Astrocyte (in vitro differentiated cells and primary cell): ENCODE results near the gene ALDH1B1. TPM values are rescaled to one million over a fixed set of nuclear protein-coding genes. Genes with fewer than 3 reads are reported as not detected.

ENCODE experiments used
- DNase-seq: peaks from one replicate; pipeline ENCODE4 v3.0.0-alpha.2; 2010; ENCODE audit warnings: low read depth
- FAIRE-seq: peaks from 2 replicates; lab custom pipeline; 2011; peaks lifted over from hg19 to GRCh38; lab: Jason Lieb, UNC
- H2AFZ ChIP-seq: 2 replicates; pipeline ENCODE4 v1.6.0; 2012; ENCODE audit warnings: low read depth, low read length, inconsistent platforms
- H3K27ac ChIP-seq: 2 replicates; pipeline ENCODE4 v1.5.1; 2011; ENCODE audit warnings: low read depth, low read length, inconsistent platforms
- H3K27me3 ChIP-seq: 2 replicates; pipeline ENCODE4 v1.6.0; 2011; ENCODE audit warnings: low read length, inconsistent platforms; ENCODE audit not compliant: insufficient read depth
- H3K36me3 ChIP-seq: 2 replicates; pipeline ENCODE4 v1.5.1; 2011; ENCODE audit warnings: low read length, inconsistent platforms; ENCODE audit not compliant: insufficient read depth
- H3K4me1 ChIP-seq: 2 replicates; pipeline ENCODE4 v1.5.1; 2011; ENCODE audit warnings: low read length, inconsistent platforms; ENCODE audit not compliant: insufficient read depth
- H3K4me2 ChIP-seq: 2 replicates; pipeline ENCODE4 v1.6.0; 2012; ENCODE audit warnings: low read length, inconsistent platforms
- H3K4me3 ChIP-seq: 2 replicates; pipeline ENCODE4 v1.5.1; 2011; ENCODE audit warnings: low read depth, mild to moderate bottlenecking, low read length, inconsistent platforms; ENCODE audit not compliant: insufficient read depth
- H3K79me2 ChIP-seq: 2 replicates; pipeline ENCODE4 v1.6.0; 2012; ENCODE audit warnings: mild to moderate bottlenecking, low read length, inconsistent platforms; ENCODE audit not compliant: insufficient read depth
- H3K9ac ChIP-seq: 2 replicates; pipeline ENCODE4 v1.6.0; 2012; ENCODE audit warnings: mild to moderate bottlenecking, low read length, inconsistent platforms
- H3K9me3 ChIP-seq: 2 replicates; pipeline ENCODE4 v1.5.1; 2012; ENCODE audit warnings: low read depth, mild to moderate bottlenecking, low read length, inconsistent platforms; ENCODE audit not compliant: insufficient read depth
- H4K20me1 ChIP-seq: 2 replicates; pipeline ENCODE4 v1.6.0; 2012; ENCODE audit warnings: low read length, inconsistent platforms; ENCODE audit not compliant: insufficient read depth
- H3K27ac Mint-ChIP-seq: one replicate; pipeline ENCODE4 v1.8.0; 2021; ENCODE audit warnings: mild to moderate bottlenecking, mixed read lengths; ENCODE audit not compliant: unreplicated experiment
- H3K27me3 Mint-ChIP-seq: one replicate; pipeline ENCODE4 v1.8.0; 2021; ENCODE audit warnings: low read depth, mixed read lengths; ENCODE audit not compliant: unreplicated experiment
- H3K36me3 Mint-ChIP-seq: one replicate; pipeline ENCODE4 v1.8.0; 2021; ENCODE audit warnings: low read depth, mixed read lengths; ENCODE audit not compliant: unreplicated experiment
- H3K4me1 Mint-ChIP-seq: one replicate; pipeline ENCODE4 v1.8.0; 2021; ENCODE audit warnings: low read depth, mixed read lengths; ENCODE audit not compliant: unreplicated experiment
- H3K4me3 Mint-ChIP-seq: one replicate; pipeline ENCODE4 v1.8.0; 2021; ENCODE audit warnings: mild to moderate bottlenecking, moderate library complexity, mixed read lengths; ENCODE audit not compliant: unreplicated experiment
- H3K9me3 Mint-ChIP-seq: one replicate; pipeline ENCODE4 v1.8.0; 2021; ENCODE audit warnings: mild to moderate bottlenecking, mixed read lengths; ENCODE audit not compliant: unreplicated experiment
- CTCF ChIP-seq: IDR thresholded peaks from 2 replicates; pipeline ENCODE4 v1.5.1; 2011; ENCODE audit warnings: low read depth, mild to moderate bottlenecking, inconsistent platforms, low read length, moderate library complexity; ENCODE audit not compliant: insufficient read depth
- EZH2 ChIP-seq: IDR thresholded peaks from 2 replicates; pipeline ENCODE4 v1.6.1; 2012; ENCODE audit warnings: mild to moderate bottlenecking, low read length, inconsistent platforms; ENCODE audit not compliant: insufficient read depth
- total RNA-seq: library from RNA; stranded (reverse); gene quantifications from 2 replicates; pipeline ENCODE4 v1.2.1, GENCODE V29; 2021

Gene ALDH1B1
- total RNA-seq, 1 donor from 2014 or later, result 124 TPM

DNA sequence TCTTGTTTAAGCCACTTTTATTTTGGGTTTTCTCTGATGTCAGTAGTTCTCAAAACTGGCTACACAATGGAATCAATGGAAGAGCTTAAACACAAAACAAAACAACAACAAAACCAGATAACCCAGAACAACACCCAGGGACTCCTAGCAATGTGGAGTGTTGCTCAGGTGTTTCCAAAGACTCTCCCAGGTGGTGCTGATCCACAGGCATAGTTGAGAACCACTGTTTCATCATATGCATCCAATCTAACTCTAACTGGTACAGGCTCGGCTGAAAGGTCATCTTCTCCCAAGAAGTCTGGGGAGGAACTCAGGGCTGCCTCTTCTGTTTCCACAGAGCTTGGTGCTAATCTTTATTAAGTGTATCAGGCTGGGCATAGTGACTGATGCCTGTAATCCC is 5.4 kb upstream of the ALDH1B1 start:
- Mint-ChIP-seq H3K9me3 (peaks cover 9% of the 10 kb centered on the region), H3K4me3 (no peak overlapping the region), H3K4me1 (peaks cover 39% of the 10 kb centered on the region), H3K36me3 (no peaks in the 10 kb centered on the region), H3K27ac (no peak overlapping the region), H3K27me3 (no peaks in the 10 kb centered on the region)
- Histone ChIP-seq H4K20me1 (no peaks in the 10 kb centered on the region), H3K79me2 (no peaks in the 10 kb centered on the region), H2AFZ (no peak overlapping the region), H3K27ac (no peak overlapping the region), H3K9ac (no peak overlapping the region), H3K4me3 (no peak overlapping the region), H3K36me3 (no peaks in the 10 kb centered on the region), H3K4me1 (peaks cover 12% of the 10 kb centered on the region), H3K9me3 (peaks cover 5% of the 10 kb centered on the region), H3K27me3 (no peaks in the 10 kb centered on the region), H3K4me2 (no peak overlapping the region)
- no peak for TF ChIP-seq EZH2
- TF ChIP-seq CTCF, result no peak
- DNase-seq (no peak), FAIRE-seq (no peak)

- Mint-ChIP-seq H3K4me3 (no peak overlapping the region), H3K27me3 (no peaks in the 10 kb centered on the region), H3K9me3 (peaks cover 9% of the 10 kb centered on the region), H3K4me1 (peaks cover 39% of the 10 kb centered on the region), H3K27ac (peak overlapping the region; percentile 37), H3K36me3 (no peaks in the 10 kb centered on the region)
- Histone ChIP-seq H3K4me3 (no peak overlapping the region), H3K9me3 (peaks cover 5% of the 10 kb centered on the region), H2AFZ (no peak overlapping the region), H3K36me3 (no peaks in the 10 kb centered on the region), H3K9ac (no peak overlapping the region), H3K79me2 (peaks cover 3% of the 10 kb centered on the region), H3K27me3 (no peaks in the 10 kb centered on the region), H3K4me1 (peaks cover 14% of the 10 kb centered on the region), H4K20me1 (no peaks in the 10 kb centered on the region), H3K27ac (no peak overlapping the region), H3K4me2 (no peak overlapping the region)
- FAIRE-seq (no peak), DNase-seq (no peak)
- TF ChIP-seq CTCF (no peak), EZH2 (no peak)
These were observed 4.8 kb upstream of the ALDH1B1 start for GRCh38 chr9:38387751-38388150.

DNA sequence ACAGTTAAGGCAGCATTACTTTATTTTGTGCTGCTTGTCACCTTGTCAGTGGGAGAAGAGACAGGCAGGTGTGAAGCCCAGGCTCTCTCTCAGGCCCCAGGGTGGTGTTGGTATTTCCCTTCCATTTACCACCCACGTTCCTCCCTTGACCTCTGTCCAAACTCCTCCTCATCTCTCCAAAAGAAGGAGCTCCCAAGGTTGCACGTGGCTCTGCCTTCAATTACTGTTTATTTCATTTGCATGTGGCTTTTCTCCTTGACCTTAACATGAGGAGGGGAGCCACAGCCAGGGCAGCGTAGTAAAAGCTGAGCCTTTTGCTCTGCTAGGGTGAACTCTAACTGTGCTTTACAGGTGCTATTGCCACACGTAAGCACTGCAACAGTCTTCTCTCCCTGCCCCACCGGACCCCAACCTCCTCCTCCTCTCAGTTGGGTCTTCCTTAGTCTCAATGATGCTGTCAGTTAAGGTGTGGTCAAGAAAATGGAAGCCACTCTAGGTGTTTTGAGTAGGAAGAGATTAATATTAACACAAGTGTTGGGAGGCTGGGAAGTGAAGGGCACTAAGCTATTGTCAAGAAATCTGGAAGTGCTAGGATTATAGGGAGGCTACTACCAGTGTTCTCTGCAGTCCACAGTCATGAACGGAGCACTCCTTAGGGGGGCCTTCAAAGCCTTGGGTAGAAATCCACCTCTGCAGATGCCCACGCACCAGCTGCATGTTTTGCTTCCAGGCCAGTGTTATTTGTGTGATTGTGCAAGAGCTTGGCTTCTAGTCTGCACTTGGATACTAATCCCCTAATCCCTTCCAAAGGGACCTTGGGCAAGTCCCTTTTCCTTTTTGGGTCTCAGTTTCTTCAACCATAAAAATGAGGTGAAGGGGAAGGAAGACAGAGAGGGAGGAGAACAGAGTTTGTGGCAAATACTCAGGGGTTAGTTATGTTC is 3.9 kb upstream of the ALDH1B1 start:
- H3K27me3 Mint-ChIP-seq, result no peaks in the 10 kb centered on the region
- H3K27me3 ChIP-seq, result no peaks in the 10 kb centered on the region
- peak overlapping the region; percentile 6 for H3K4me2 ChIP-seq

More for the DNA sequence above, 3.9 kb upstream of the ALDH1B1 start:
- Histone ChIP-seq H3K9me3 (peaks cover 5% of the 10 kb centered on the region), H3K9ac (no peak overlapping the region), H3K4me1 (peaks cover 15% of the 10 kb centered on the region), H4K20me1 (no peaks in the 10 kb centered on the region), H3K4me3 (no peak overlapping the region), H3K36me3 (no peaks in the 10 kb centered on the region), H2AFZ (no peak overlapping the region), H3K27ac (no peak overlapping the region), H3K79me2 (peaks cover 11% of the 10 kb centered on the region)
- FAIRE-seq (no peak), DNase-seq (peak; percentile 53)
- H3K27ac Mint-ChIP-seq, result peak overlapping the region; percentile 76
- peaks cover 1% of the 10 kb centered on the region for H3K36me3 Mint-ChIP-seq
- peaks cover 9% of the 10 kb centered on the region for H3K9me3 Mint-ChIP-seq
- H3K4me3 Mint-ChIP-seq, result no peak overlapping the region
- TF ChIP-seq CTCF (no peak), EZH2 (no peak)
- peaks cover 35% of the 10 kb centered on the region for H3K4me1 Mint-ChIP-seq
